DMS153 treated with DMSO at 0.1 percent for 48 hours (cell line): ENCODE data around the gene ERICH6.

Experiments
- DNase-seq: peaks from one replicate; lab custom pipeline; 2025; ENCODE audit not compliant: unreplicated experiment; lab: John Stamatoyannopoulos, UW

Gene ERICH6

GRCh38 chr3:150703756-150704344 is at the start of gene ERICH6:
TSS of gene ERICH6 (minus strand) at chr3:150703920. CDS start at chr3:150703898, 22 bp downstream.
- DNase-seq: peak; percentile 84

GRCh38 chr3:150751781-150752263 is 48.1 kb upstream of the ERICH6 start:
- peak; percentile 87 for DNase-seq

DNA sequence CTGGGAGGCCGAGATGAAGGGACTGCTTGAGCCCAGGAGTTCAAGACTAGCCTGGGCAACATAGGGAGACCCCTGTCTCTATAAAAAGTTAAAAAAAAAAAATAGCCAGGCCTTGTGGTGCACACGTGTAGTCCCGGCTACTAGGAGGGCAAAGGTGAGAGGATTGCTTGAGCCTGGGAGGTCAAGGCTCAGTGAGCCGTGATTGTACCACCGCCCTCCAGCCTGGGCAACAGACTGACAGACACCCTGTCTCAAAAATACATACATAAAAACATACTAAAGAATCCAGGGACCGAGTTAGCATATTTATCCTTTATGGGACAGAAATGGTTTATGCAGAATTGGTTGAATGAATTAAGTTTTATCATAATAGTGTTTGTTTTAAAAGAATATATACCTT is 45.5 kb upstream of the ERICH6 start:
- DNase-seq: no peak

GRCh38 chr3:150748684-150749047 is 44.9 kb upstream of the ERICH6 start:
- DNase-seq: no peak

GRCh38 chr3:150747886-150748683 is 44.4 kb upstream of the ERICH6 start:
- DNase-seq: no peak

- no peak for DNase-seq
Measured at GRCh38 chr3:150746791-150747590, 43.3 kb upstream of the ERICH6 start.

DNA sequence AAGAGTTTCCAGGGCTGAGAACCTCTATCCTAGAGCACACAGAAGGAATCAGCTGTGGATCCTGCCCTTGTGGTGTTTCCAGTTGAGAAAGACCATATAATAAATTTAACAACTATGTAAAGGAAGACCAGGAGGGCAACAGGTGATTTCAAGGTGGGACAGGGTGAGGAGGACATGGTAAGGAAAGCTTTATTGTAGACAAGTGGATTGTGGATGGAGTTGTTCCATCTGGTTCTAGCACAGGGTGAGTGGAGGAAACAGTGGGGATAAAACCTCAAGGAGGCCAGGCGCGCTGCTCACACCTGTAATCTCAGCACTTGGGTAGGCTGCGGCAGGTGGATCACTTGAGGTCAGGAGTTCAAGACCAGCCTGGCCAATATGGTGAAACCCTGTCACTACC is 42.1 kb upstream of the ERICH6 start:
- DNase-seq: no peak

GRCh38 chr3:150744919-150745211 is 41.1 kb upstream of the ERICH6 start:
- DNase-seq: no peak

GRCh38 chr3:150744041-150744918 is 40.6 kb upstream of the ERICH6 start:
- DNase-seq: no peak

- no peak for DNase-seq
Measured at GRCh38 chr3:150743508-150743907, 39.8 kb upstream of the ERICH6 start.

GRCh38 chr3:150742679-150743078 is 39.0 kb upstream of the ERICH6 start:
- no peak for DNase-seq

DNA sequence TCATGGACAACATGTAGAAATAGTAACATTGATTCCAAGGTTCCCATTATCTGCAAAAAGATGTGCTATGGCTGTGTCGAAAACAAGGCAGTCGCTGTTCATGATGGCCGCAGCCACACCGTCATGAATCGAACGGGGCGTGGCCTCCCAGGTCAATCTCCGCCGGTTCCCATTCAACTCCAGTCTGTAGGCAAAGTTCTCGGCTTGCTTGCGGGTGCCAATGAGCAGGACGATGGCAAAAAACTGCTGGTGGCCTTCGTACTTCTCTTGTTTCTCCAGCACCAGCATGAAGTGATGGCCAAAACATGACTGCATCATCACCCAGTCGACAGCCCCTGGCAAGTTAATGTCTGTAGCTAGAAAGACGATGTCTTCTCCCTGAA is 38.4 kb upstream of the ERICH6 start:
- DNase-seq: no peak

GRCh38 chr3:150741497-150742140 is 37.9 kb upstream of the ERICH6 start:
- no peak for DNase-seq

GRCh38 chr3:150740733-150741496 is 37.2 kb upstream of the ERICH6 start:
- no peak for DNase-seq

- no peak for DNase-seq
Measured at GRCh38 chr3:150739877-150740645, 36.3 kb upstream of the ERICH6 start.

- no peak for DNase-seq
Measured at GRCh38 chr3:150739200-150739863, 35.6 kb upstream of the ERICH6 start.

- no peak for DNase-seq
Measured at GRCh38 chr3:150738688-150739087, 35.0 kb upstream of the ERICH6 start.

- DNase-seq: no peak
Measured at GRCh38 chr3:150737874-150738679, 34.4 kb upstream of the ERICH6 start.
